CD4-positive, alpha-beta T cell (primary cell): ENCODE results near the gene P2RY14. TPM values are rescaled to one million over a fixed set of nuclear protein-coding genes. Genes with fewer than 3 reads are reported as not detected.

Source experiments
- ATAC-seq: fragments of 200-7000 bp; cut with Tn5 transposase; one replicate; pipeline ENCODE4 v1.10.0; 2022; ENCODE audit warnings: mild to moderate bottlenecking; ENCODE audit not compliant: poor library complexity
- CTCF ChIA-PET: fragments of 350-600 bp; sonication (Branson Sonifier 250); formaldehyde crosslinking; loops from one replicate; lab custom pipeline; 2021; ENCODE audit warnings: antibody characterized with exemption, inconsistent platforms; lab: Charles Lee
- POLR2A ChIA-PET: fragments of 350-600 bp; sonication (Branson Sonifier 250); formaldehyde crosslinking; loops from one replicate; lab custom pipeline; 2021; ENCODE audit warnings: antibody characterized with exemption, inconsistent platforms; lab: Charles Lee
- DNase-seq, 14 experiments: peaks; one replicate each; pipeline ENCODE4 v3.0.0-alpha.2; 2013 to 2020; ENCODE audit warnings: mixed read lengths in 2 of 14
- H3K27ac ChIP-seq, 2 donors: one replicate each; pipeline versions ENCODE4 v1.5.1 to v1.7.0; 2013; ENCODE audit warnings: low read length in 2 of 2, low read depth in 1 of 2, mild to moderate bottlenecking in 1 of 2
- H3K27me3 ChIP-seq, 2 experiments: 1 replicate in 1 of 2; 2 replicates in 1 of 2; pipeline versions ENCODE4 v1.6.1 to v1.7.0; 2013; ENCODE audit warnings: low read length in 2 of 2, control low read depth in 1 of 2, mild to moderate bottlenecking in 1 of 2, moderate library complexity in 1 of 2; ENCODE audit not compliant: insufficient read depth in 2 of 2, control insufficient read depth in 1 of 2
- H3K36me3 ChIP-seq: one replicate; pipeline ENCODE4 v1.6.1; 2013; ENCODE audit warnings: low read length, control low read depth; ENCODE audit not compliant: insufficient read depth
- H3K4me1 ChIP-seq: one replicate; pipeline ENCODE4 v1.6.1; 2013; ENCODE audit warnings: low read length, control low read depth; ENCODE audit not compliant: insufficient read depth
- H3K4me3 ChIP-seq: one replicate; pipeline ENCODE4 v1.5.1; 2013; ENCODE audit warnings: mild to moderate bottlenecking, low read length, moderate library complexity
- H3K9me3 ChIP-seq, 2 experiments: 1 replicate in 1 of 2; 2 replicates in 1 of 2; pipeline versions ENCODE4 v1.6.1 to v1.7.0; 2013; ENCODE audit warnings: low read length in 2 of 2, mild to moderate bottlenecking in 2 of 2, control low read depth in 1 of 2, moderate library complexity in 1 of 2; ENCODE audit not compliant: control insufficient read depth in 1 of 2, insufficient read depth in 1 of 2
- H3K27ac Mint-ChIP-seq: one replicate; pipeline ENCODE4 v1.8.0; 2020; ENCODE audit warnings: mixed read lengths
- H3K27me3 Mint-ChIP-seq: one replicate; pipeline ENCODE4 v1.8.0; 2021; ENCODE audit warnings: mixed read lengths
- H3K36me3 Mint-ChIP-seq: one replicate; pipeline ENCODE4 v1.8.0; 2021; ENCODE audit warnings: low read depth, mixed read lengths
- H3K4me1 Mint-ChIP-seq: one replicate; pipeline ENCODE4 v1.8.0; 2021; ENCODE audit warnings: low read depth, mixed read lengths
- H3K4me3 Mint-ChIP-seq: one replicate; pipeline ENCODE4 v1.8.0; 2020; ENCODE audit warnings: mild to moderate bottlenecking, mixed read lengths
- H3K9me3 Mint-ChIP-seq: one replicate; pipeline ENCODE4 v1.8.0; 2020; ENCODE audit warnings: mixed read lengths
- intact Hi-C, 2 experiments: fragments of 100-400 bp; cut with DNase I in 1 of 2; cut with micrococcal nuclease in 1 of 2; formaldehyde crosslinking; loops; one replicate each; pipeline versions ENCODE4 v1.15.1 to v1.9.0; 2023 to 2025; cut with DNase I, micrococcal nuclease
- total RNA-seq, 174 experiments: library from RNA in 2 of 174; stranded (reverse) in 2 of 174; gene quantifications; one replicate each; pipeline ENCODE4 v1.2.3 and lab custom pipeline; 2021 to 2026
- TF ChIP-seq, protein P1 (sequence below): fragments of 200-600 bp; IDR thresholded peaks from one replicate; pipeline ENCODE4 v1.8.0; 2022; ENCODE audit warnings: antibody characterized with exemption, mild to moderate bottlenecking

Gene P2RY14
- total RNA-seq, 2 experiments from 2014 or later, result 0.22 TPM; not detected in 1

- H3K27me3 Mint-ChIP-seq, result no peaks in the 10 kb centered on the region
- no peaks in the 10 kb centered on the region for H3K9me3 Mint-ChIP-seq
- peak overlapping the region; percentile 83 for H3K27ac Mint-ChIP-seq
- intact Hi-C loops, result no loop called here
- Histone ChIP-seq H3K4me3 (no peak overlapping the region), H3K9me3 (no peaks in the 10 kb centered on the region), H3K36me3 (no peaks in the 10 kb centered on the region), H3K4me1 (peaks cover 39% of the 10 kb centered on the region), H3K27me3 (no peaks in the 10 kb centered on the region), H3K27ac (no peak overlapping the region)
- H3K4me1 Mint-ChIP-seq, result peaks cover 81% of the 10 kb centered on the region
- H3K36me3 Mint-ChIP-seq, result peaks cover 13% of the 10 kb centered on the region
- TF ChIP-seq, protein P1, sequence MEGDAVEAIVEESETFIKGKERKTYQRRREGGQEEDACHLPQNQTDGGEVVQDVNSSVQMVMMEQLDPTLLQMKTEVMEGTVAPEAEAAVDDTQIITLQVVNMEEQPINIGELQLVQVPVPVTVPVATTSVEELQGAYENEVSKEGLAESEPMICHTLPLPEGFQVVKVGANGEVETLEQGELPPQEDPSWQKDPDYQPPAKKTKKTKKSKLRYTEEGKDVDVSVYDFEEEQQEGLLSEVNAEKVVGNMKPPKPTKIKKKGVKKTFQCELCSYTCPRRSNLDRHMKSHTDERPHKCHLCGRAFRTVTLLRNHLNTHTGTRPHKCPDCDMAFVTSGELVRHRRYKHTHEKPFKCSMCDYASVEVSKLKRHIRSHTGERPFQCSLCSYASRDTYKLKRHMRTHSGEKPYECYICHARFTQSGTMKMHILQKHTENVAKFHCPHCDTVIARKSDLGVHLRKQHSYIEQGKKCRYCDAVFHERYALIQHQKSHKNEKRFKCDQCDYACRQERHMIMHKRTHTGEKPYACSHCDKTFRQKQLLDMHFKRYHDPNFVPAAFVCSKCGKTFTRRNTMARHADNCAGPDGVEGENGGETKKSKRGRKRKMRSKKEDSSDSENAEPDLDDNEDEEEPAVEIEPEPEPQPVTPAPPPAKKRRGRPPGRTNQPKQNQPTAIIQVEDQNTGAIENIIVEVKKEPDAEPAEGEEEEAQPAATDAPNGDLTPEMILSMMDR, result no peak
- POLR2A ChIA-PET, result interaction anchor here (0.6 to 1.5 kb wide), 4 partner anchors 14 to 668 kb away, joined by 3 to 4 read pairs (median 3); no protein-coding TSS in a partner anchor
- DNase-seq (no peak), ATAC-seq (no peak)
- peak overlapping the region; percentile 62 for H3K4me3 Mint-ChIP-seq
- CTCF ChIA-PET, result interaction anchor here (0.9 kb wide), 1 partner anchor 76 kb away, joined by 3 read pairs; no protein-coding TSS in a partner anchor
Observed at GRCh38 chr3:151206201-151206600, 72.1 kb downstream of the P2RY14 start.

- DNase-seq (no peak), ATAC-seq (no peak)
- Histone ChIP-seq H3K27me3 (no peaks in the 10 kb centered on the region), H3K9me3 (no peaks in the 10 kb centered on the region), H3K27ac (peak overlapping the region; percentile 48 to 53), H3K36me3 (no peaks in the 10 kb centered on the region), H3K4me1 (peaks cover 32% of the 10 kb centered on the region), H3K4me3 (no peak overlapping the region)
- POLR2A ChIA-PET, result interaction anchor here (0.6 to 1.5 kb wide), 5 partner anchors 13 to 668 kb away, joined by 3 read pairs; no protein-coding TSS in a partner anchor
- TF ChIP-seq, protein P1, result no peak
- CTCF ChIA-PET, result interaction anchor here (0.6 to 1.1 kb wide), 4 partner anchors 19 to 1979 kb away, joined by 3 read pairs; no protein-coding TSS in a partner anchor
- intact Hi-C loops, result no loop called here
- peaks cover 19% of the 10 kb centered on the region for H3K36me3 Mint-ChIP-seq
- H3K9me3 Mint-ChIP-seq, result no peaks in the 10 kb centered on the region
- H3K27ac Mint-ChIP-seq, result peak overlapping the region; percentile 83
- peaks cover 81% of the 10 kb centered on the region for H3K4me1 Mint-ChIP-seq
- peak overlapping the region; percentile 62 for H3K4me3 Mint-ChIP-seq
- no peaks in the 10 kb centered on the region for H3K27me3 Mint-ChIP-seq
Observed at GRCh38 chr3:151205482-151205881, 72.9 kb downstream of the P2RY14 start.

- CTCF ChIA-PET, result interaction anchor here (0.6 to 1.1 kb wide), 3 partner anchors 20 to 1979 kb away, joined by 3 read pairs; no protein-coding TSS in a partner anchor
- Mint-ChIP-seq H3K4me1 (peaks cover 81% of the 10 kb centered on the region), H3K9me3 (no peaks in the 10 kb centered on the region), H3K27me3 (no peaks in the 10 kb centered on the region), H3K4me3 (peak overlapping the region; percentile 62), H3K27ac (peak overlapping the region; percentile 83), H3K36me3 (peaks cover 25% of the 10 kb centered on the region)
- no peak for ATAC-seq
- no peaks in the 10 kb centered on the region for H3K9me3 ChIP-seq
- POLR2A ChIA-PET, result interaction anchor here (0.6 to 1.6 kb wide), 5 partner anchors 13 to 667 kb away, joined by 3 read pairs; no protein-coding TSS in a partner anchor
- peak overlapping the region; percentile 48 to 53 for H3K27ac ChIP-seq
- H3K4me3 ChIP-seq, result peak overlapping the region; percentile 3
- H3K27me3 ChIP-seq, result no peaks in the 10 kb centered on the region
- DNase-seq, result peak in 1 of 14 experiments; percentile 72
- H3K36me3 ChIP-seq, result no peaks in the 10 kb centered on the region
- peaks cover 35% of the 10 kb centered on the region for H3K4me1 ChIP-seq
- intact Hi-C loops, result loop anchor here in 1 of 2 experiments (5.0 kb wide), 1 partner anchor 792 kb away; no protein-coding TSS in a partner anchor
- TF ChIP-seq, protein P1, result no peak
Observed at GRCh38 chr3:151204530-151205402, 73.6 kb downstream of the P2RY14 start.
